GM19324 (cell line): Measurements from ENCODE around the gene CEBPA.
"Not testable (repeated sequence)": the region's sequence is repeated elsewhere in the genome, so short reads cannot be mapped to it uniquely, and the experiment has no call there.

Source experiments
- ATAC-seq: cut with Tn5 transposase; IDR thresholded peaks from one replicate; pipeline ENCODE4 v1.9.1; 2021; ENCODE audit warnings: mild to moderate bottlenecking, moderate library complexity; ENCODE audit not compliant: unreplicated experiment, low FRiP score

CEBPA gene

GRCh38 chr19:33329060-33329459 lies 26.7 kb upstream of the CEBPA start:
- ATAC-seq: no peak

GRCh38 chr19:33325920-33326319 lies 23.6 kb upstream of the CEBPA start:
- ATAC-seq: no peak

- no peak for ATAC-seq
Observed at GRCh38 chr19:33324628-33325027, 22.3 kb upstream of the CEBPA start.

- ATAC-seq: no peak
Observed at GRCh38 chr19:33323093-33323820, 20.9 kb upstream of the CEBPA start.

GRCh38 chr19:33320636-33321035 lies 18.3 kb upstream of the CEBPA start:
- no peak for ATAC-seq

- not testable (repeated sequence) for ATAC-seq
Observed at GRCh38 chr19:33317991-33318390, 15.7 kb upstream of the CEBPA start.

GRCh38 chr19:33317517-33317916 lies 15.2 kb upstream of the CEBPA start:
- no peak for ATAC-seq

- no peak for ATAC-seq
Observed at GRCh38 chr19:33316541-33317264, 14.4 kb upstream of the CEBPA start.

- ATAC-seq: not testable (repeated sequence)
Observed at GRCh38 chr19:33312808-33313207, 10.5 kb upstream of the CEBPA start.

- ATAC-seq: no peak
Observed at GRCh38 chr19:33312065-33312464, 9.7 kb upstream of the CEBPA start.

- ATAC-seq: no peak
Observed at GRCh38 chr19:33311326-33311682, 9.0 kb upstream of the CEBPA start.

- ATAC-seq: no peak
Observed at GRCh38 chr19:33310606-33311325, 8.4 kb upstream of the CEBPA start.

- no peak for ATAC-seq
Observed at GRCh38 chr19:33309826-33310225, 7.5 kb upstream of the CEBPA start.

GRCh38 chr19:33306853-33307792 lies 4.8 kb upstream of the CEBPA start:
- ATAC-seq: no peak

- no peak for ATAC-seq
Observed at GRCh38 chr19:33306191-33306590, 3.9 kb upstream of the CEBPA start.

- no peak for ATAC-seq
Observed at GRCh38 chr19:33304760-33305647, 2.7 kb upstream of the CEBPA start.

- no peak for ATAC-seq
Observed at GRCh38 chr19:33304371-33304759, 2.0 kb upstream of the CEBPA start.

GRCh38 chr19:33303791-33304345 lies 1.5 kb upstream of the CEBPA start:
- no peak for ATAC-seq
